Activated CD4-positive, alpha-beta T cell treated with anti-CD3 and anti-CD28 coated beads for 1 hour (primary cell): ENCODE data around the gene PPP1R7.

Source experiments
- DNase-seq: peaks from one replicate; pipeline ENCODE4 v3.0.0-alpha.2; 2020

The PPP1R7 gene

DNA sequence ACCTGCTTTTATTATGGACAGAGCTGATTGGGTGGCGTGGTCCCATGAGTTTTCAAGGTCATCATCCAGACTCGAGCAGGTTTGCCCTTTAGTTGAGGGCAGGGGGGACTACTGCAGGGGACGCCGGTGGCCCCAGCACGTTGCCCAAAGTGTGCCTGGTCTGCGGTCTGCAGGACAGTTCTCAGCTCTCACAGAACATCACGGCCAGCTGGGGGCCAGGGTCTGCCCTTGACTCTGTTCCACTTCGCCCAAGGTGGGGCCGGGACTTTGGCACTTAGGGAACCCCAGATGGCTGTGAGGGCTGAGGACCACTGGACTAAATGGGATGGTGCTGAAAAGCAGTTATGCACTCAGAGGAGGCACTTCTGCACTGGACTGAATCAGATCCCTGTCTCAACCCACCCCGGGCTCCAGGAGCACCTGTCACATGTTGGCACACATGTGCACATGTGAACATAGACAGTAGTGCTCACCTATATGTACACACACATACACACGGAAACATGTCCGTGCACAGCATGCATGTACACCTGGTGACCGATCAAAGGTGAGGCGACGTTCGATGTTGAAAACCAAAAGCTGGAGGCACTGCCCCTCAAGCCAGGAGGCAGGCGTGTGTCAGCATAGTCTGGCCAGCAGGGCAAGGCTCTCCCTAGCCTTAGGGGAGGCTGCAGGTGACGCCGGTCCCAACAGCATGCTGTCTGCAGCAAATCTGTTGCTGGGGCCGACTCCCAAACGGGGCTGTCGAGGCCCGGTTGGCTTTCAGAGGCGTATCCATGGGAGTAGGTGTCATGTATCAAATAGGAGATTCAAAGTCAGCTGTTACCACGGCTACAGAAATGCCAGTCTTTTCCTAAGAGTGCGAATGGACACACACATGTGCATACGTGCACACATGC lies 48.4 kb downstream of the PPP1R7 start:
- no peak for DNase-seq

DNA sequence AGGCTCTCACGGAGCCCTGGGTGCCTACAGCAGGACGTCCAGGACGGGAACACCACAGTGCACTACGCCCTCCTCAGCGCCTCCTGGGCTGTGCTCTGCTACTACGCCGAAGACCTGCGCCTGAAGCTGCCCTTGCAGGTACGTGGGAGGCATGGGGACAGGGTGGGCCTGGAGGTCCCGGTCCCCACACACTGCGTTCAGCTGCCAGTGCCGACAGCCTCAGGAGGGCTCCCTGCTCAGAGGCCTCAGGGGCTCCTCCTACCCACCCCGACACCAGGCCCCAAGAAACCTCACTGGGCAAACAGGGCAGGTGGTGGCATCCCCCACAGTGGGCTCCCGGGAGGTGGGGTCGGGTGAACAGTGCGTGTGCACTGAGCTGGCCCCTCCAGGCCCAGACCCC lies 49.0 kb downstream of the PPP1R7 start:
- DNase-seq = no peak

DNA sequence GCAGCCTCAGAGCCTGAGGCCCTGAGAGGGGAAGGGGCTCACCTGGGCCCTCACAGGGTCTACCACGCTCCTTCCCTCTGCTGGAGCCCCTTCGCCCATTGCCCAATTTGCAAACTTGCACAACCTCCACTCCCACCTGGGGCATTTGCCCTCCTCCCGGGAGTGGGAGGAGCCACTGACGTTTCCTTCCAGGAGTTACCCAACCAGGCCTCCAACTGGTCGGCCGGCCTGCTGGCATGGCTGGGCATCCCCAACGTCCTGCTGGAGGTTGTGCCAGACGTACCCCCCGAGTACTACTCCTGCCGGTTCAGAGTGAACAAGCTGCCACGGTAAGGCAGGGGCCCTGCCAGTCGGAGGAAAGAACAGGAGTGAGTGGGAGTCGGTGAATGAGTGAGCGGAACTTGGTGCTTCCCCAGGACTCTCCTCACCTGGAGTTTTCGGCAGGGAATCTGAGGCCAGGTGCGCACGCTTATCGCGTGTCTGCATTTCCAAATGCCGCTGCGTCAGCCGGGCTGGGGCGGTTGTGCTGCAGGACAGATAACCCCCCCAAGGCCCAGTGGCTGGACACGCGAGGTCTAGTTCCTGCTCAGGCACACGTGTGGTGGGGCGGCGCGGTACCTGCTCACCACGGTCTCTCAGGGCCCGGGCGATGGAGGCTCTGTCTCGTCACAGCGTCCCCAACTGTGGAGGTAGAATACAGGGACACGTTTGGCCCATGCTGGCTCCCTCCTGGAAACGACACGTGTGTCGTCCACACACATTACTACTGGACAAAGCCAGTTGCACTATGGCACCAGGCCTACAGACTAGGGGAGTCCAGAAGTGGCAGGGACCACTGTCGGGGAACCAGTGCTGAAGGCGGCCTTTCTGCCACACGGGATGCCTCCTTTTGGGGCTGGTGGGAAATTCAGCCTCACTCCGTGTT lies 49.9 kb downstream of the PPP1R7 start:
- no peak for DNase-seq

DNA sequence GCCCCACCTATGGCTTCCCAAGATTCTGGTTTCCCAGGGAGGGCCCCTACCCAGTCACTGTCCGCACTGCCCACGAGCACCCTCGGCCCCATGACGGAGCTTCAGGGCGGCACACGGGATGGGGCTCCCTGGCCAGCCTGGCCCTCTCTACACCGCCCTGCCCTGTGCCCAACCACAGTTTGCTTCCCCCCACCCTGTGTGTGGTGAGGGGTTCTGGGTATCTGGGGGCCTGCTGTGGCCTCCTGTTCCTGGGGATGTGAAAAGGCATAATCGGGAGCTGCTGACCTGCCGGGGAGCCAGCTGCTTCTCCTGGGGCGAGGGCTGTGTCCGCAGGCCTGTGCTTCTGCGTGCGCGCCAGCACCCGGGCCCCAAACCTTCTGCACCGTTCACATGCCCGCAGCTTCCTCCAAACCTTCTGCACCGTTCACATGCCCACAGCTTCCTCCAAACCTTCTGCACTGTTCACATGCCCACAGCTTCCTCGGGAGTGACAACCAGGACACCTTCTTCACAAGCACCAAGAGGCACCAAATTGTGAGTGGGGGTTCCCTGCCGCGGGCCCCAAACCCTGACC lies 50.6 kb downstream of the PPP1R7 start:
- no peak for DNase-seq

DNA sequence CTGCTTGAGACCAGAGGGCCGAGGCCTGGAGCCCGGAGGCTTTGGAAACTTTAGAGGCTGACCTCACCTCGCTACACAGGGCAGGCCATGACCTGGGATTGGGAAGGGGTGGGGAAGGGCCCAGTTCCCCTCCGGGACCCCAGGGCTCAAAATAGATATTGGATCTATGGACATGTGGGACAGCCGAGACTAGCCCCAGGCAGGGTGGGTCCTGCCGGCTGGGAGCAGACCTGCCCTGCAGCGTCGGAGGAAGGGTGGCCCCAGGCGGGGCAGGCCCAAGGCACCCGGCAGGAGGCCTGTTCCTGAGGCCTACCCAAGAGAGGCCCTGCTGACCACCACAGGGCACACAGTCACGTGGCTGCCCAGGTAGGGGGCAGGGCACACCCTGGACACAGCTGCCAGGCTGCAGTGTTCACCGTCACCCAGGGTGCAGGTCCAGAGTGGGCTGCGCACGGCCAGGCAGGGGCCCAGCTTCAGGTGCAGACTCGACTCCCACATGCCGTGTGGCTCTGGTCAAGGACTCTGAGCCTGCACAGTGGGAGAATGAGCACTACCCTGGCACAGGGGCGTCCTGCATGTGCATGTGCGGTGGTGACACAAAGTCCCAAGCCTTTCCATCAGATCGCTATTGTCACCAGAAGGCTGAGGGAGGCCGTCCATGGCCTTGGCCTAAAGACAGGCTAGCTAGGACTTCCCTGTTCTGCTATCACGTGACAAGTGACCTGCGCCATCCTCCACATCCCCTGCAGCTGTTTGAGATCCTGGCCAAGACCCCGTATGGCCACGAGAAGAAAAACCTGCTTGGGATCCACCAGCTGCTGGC lies 51.4 kb downstream of the PPP1R7 start:
- DNase-seq = no peak

DNA sequence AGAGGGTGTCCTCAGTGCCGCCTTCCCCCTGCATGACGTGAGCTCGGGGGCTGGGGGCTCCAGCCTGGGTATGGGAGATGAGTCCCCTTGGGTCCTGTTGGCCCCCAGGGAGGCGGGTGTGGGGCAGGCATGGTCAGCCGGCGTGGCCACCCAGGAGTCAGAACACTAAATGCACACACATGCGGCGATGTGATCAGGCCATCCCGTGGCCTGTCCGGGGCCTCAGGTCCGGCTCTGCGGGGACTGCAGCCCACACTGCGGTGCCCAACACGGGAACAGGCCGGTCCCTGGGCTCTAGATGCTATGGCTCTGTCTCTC lies 52.0 kb downstream of the PPP1R7 start:
- DNase-seq = no peak

DNA sequence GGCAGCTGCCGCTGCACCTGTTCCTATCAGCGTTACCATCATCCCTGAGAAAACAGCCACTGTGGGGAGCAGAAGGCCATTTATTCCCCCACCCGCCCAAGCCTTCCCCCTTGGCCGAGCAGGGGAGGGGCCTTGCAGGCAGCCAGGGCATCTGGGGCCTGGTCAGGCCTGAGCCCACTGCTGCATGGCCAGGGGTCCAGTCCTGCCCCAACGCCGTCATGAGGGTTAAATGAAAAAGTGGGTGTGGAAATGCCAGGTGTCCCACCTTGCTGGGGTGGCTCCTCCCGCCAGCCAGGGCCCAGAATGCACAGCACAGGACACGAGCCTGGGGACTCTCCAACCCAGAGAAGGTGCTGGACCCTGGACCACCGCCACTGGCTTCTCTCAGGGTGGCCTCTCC lies 52.4 kb downstream of the PPP1R7 start:
- no peak for DNase-seq

DNA sequence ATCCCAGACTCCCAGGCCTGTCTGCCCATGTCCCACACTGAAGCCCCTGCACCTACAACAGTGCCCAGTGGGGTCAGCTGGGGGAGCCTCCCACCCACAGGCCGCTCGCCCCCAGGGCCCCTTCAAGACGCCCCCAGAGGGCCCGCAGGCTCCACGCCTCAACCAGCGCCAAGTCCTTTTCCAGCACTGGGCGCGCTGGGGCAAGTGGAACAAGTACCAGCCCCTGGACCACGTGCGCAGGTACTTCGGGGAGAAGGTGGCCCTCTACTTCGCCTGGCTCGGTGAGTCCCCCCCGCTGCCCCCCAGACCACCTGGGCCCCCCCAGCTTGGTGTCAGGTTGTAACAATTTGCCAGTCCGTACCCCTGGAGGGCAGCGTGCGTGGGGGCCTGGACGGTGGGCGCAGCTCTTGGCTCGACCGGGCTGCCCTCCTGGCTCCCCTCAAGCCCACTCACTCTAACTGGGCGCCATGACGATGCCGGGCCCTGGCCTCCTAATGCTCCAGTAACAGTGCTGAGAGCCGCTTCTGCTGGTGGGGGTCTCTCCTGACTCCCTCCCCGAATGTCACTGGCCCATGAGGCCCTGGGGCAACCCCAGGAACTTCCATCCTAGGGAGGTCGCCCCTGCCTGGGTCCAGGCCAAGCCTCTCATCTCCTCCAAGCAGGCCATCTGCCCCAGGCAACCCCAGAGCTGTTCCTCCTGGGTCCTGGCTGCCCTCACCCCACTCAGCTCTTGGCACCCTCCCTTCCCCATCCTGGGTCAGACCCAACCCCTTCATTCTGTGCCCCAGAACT lies 53.1 kb downstream of the PPP1R7 start:
- DNase-seq = no peak

DNA sequence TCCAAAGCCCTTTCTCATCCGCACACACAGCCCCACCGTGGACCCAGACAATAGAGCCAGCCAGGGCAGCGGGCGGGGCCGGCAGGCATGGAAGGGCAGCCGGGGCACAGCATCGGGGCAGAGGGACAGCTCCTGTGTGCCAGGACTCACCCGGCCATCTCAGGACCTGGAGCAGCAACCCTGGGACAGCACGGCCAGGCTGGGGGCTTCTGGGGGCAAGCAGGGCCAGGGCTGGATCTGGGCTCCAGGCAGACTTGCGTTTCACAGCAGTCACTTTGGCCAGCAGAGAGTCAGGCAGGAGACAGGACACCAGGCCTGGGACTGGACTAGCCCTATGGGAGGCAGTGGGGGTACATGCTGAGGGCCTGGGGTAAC lies 53.7 kb downstream of the PPP1R7 start:
- no peak for DNase-seq

DNA sequence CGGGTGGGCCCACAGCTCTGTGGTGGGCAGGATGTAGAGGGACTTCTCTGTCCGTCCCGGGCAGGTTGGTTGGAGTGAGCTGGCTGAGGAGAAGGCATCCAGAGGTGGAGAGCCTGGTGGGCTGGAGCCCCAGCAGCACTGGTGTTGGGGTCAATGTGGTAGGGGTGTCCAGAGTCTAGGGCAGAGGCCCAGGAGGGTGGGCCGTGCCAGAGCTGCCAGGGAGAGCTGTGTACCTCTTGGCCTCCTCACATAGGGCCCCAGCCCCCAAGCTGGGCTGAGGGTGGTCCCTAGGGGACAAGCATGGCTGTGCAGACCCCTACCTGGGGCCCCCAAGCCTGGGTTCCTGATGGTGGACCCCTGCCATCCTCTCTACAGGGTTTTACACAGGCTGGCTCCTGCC lies 54.2 kb downstream of the PPP1R7 start:
- no peak for DNase-seq

DNA sequence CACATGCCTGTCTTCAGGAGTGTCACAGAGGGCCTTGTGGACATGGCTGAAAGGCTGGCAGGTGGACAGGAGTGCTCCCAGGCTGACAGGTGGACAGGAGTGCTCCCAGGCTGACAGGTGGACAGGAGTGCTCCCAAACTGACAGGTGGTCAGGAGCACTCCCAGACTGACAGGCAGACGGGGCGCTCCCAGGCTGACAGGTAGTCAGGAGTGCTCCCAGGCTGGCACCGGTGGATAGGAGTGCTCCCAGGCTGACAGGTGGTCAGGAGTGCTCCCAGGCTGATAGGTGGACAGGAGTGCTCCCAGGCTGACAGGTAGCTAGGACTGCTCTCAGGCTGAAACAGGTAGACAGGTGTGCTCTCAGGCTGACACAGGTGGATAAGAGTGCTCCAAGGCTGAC lies 54.8 kb downstream of the PPP1R7 start:
- no peak for DNase-seq

DNA sequence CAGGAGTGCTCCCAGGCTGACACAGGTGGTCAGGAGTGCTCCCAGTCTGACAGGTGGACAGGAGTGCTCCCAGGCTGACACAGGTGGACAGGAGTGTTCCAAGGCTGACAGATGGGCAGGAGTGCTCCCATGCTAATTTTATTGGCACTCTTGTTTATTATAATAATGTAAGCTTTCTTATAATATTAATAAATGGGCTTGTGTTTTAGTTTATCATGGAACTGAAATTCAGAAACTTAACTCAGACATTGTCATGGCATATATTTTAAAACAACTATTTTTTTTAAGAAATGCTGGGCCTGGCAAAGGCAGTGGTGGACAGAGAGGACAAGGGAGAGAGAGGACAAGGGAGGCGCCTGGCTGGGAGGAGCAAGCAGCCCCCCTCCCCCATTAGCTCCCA lies 56.9 kb downstream of the PPP1R7 start:
- no peak for DNase-seq

DNA sequence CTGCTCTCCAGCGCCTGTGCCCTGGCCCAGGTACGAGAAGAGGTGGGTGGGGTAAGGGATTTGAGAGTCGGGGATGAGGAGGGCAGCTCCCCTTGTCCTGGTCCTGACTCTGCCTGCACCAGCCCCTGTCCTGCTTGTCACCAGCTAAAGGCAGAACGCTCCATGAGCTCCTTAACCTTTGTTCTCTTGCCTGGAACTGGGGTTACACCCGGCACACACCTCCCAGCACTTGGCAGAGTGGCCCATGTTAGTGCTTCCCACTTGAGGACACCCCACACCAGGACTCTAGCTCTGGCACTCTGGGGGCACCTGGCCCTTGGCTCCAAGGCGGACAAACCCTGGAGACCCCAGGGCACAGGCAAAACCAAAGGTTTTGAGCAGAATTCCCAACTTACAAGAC lies 57.4 kb downstream of the PPP1R7 start:
- no peak for DNase-seq

DNA sequence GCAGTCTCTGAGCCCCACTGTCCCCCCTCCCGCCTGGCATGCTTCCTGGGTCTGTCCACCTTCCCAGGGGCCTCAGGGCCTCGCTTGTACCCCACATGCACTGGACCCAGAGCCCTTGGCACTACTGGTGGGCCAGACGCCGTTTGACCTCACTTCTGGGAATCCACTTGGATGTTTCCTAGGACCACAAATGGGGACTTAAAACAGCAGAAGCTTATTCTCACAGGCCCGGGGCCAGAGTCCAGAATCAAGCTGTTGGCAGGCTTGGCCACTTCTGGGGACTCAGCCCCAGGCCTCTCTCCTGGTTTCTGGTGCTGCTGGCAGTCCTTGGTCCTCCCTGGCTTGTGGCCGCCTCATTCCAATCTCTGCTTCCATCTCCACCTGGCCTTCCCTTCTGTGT lies 57.8 kb downstream of the PPP1R7 start:
- no peak for DNase-seq

DNA sequence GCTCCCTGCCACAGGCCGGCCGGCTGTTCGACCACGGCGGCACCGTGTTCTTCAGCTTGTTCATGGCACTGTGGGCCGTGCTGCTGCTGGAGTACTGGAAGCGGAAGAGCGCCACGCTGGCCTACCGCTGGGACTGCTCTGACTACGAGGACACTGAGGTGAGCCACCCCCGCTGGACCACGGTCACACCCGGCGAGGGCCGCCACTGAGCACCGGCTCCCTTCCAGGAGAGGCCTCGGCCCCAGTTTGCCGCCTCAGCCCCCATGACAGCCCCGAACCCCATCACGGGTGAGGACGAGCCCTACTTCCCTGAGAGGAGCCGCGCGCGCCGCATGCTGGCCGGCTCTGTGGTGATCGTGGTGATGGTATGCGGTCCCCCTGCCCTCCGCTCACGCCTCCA lies 59.0 kb downstream of the PPP1R7 start:
- DNase-seq = no peak

DNA sequence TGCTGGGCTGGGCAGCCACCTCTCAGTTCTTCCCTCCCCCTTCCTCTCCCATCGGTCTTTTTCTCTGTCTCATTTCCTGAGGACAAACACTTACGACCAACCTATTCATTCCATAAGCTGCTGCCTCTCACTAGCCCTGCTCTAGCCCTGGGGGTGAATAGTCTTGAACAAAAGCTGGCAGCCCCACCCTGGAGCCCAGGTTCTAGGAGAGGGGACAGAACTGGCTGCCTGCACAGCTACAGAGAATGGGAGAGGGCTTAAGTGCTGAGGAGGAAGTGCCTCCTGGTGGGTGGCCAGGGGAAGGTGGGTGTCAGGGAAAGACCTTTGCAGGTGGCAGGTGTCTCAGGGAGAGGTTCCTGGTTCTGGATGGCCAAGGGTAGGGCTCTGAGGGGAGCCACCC lies 61.0 kb downstream of the PPP1R7 start:
- no peak for DNase-seq

DNA sequence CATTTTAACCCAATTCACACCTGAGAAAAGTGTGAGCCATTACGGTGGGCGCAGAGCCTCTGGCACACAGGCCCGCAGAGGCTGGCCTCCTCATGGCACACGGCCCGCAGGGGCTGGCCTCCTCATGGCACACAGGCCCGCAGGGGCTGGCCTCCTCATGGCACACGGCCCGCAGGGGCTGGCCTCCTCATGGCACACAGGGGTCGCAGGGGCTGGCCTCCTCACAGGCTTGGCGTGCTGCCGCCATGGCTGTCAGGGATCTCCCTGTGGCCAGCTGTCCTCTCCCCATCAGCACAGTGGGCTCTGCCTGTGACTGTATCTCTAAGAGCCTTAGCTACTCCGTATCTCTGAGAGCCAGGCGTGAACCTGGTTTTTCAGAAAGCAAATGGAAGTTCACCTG lies 62.8 kb downstream of the PPP1R7 start:
- no peak for DNase-seq

DNA sequence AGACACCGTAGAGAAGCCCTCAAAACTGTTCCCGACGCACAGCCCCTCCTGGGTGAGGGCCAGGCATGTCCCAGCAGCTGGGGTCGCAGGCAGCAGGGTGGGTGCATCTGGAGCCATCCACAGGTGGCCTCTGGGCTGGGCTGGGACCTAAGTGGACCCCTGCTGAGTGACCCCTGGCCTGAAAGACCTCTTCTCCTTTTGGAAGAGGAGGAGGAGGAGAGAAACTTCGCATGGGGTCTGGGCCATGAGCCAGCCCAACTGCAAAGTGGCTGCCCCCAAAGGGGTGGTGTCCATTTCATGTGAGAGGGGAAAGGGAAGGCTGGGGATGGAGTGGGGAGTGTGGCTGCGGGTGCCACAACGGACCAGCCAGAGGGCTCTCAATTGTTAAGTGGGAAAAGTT lies 63.3 kb downstream of the PPP1R7 start:
- no peak for DNase-seq

DNA sequence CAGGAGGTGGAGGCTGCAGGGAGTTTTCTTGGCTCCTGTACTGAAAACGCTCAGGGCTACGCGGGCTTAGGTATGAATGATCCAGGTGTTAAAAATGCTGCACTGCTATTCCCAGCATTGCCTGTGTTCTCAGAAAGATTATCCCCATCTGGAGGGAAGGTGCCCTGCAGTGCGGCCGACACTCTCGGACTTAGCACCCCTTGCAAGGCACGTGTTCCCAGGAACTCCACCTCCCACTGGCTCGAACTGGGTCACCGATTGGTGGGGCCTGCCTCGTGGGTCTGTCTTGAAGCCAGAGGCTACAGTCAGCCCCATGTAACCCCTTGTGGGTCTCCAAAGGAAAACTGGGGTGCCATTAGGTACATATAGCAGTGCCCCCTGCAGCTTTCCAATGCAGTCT lies 63.9 kb downstream of the PPP1R7 start:
- no peak for DNase-seq

DNA sequence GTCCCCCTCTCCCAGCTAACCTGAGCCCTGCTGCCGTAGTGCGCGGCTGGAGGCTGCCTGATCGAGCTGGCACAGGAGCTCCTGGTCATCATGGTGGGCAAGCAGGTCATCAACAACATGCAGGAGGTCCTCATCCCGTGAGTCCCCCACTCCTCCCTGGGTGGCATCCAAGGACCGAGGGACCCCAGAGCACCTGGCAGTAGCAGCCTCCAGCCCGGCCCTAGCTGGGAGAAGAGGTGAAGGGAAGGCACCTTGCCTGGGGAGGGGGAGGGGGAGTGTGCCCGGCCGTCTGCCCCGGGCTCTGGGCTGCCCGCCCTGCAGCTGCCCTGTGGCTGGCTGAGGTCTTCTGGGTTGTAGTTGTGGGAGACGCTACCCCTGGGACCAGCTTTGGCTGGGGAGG lies 64.5 kb downstream of the PPP1R7 start:
- no peak for DNase-seq

DNA sequence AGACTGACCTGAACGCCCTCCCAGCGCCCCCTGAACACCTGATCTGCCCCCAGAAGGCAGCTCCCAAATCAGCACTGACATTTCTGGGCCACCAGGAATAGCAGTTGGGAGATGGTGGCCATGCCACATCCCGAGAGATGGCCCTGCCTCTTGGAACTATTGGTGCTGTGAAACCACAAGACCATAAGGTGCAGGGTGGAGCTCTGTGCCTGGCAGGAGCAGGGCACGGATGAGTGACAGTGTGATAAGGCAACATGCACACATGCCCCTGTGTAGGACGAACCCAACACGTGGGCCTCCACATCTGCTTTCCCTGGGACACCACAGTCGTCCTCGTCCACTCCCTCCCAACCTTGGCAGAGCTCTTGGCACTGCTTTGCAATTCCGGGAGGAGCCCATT lies 65.2 kb downstream of the PPP1R7 start:
- no peak for DNase-seq

DNA sequence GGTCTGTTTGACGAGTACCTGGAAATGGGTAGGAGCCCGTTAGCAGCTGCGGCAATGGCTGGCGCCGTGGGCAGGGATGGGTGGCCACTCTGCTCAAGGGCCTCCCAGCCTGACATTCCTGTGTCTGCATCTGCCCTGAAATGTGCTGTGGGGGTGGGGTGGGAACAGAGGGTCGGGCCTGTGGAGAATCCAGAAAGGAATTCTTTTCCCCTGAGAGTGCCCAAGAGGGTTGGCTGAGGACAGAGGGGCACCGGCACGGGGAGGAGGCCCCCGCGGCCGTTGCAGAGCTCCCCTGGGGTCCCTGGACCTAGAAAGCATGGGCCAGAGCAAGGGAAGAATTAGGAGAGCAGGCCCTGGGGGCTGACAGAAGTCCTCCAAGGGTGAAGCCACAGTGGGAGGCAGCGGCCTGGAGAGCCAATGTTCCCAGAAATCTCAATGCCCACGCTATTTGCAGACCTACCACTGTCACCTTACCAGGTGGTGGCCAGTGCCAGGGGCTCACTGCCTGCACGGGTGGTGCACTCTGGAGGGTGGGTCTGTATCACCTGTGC lies 66.0 kb downstream of the PPP1R7 start:
- DNase-seq = no peak
